ENCODE measurements around the gene LTN1. TPM values are rescaled to one million over a fixed set of nuclear protein-coding genes. Genes with fewer than 3 reads are reported as not detected.

The LTN1 gene
- total and polyA plus RNA-seq, 2 of the 13 experiments (the other 11 are each of a cell fraction or from before 2014, with no cell fraction given), result 6.7 to 24.6 TPM

DNA sequence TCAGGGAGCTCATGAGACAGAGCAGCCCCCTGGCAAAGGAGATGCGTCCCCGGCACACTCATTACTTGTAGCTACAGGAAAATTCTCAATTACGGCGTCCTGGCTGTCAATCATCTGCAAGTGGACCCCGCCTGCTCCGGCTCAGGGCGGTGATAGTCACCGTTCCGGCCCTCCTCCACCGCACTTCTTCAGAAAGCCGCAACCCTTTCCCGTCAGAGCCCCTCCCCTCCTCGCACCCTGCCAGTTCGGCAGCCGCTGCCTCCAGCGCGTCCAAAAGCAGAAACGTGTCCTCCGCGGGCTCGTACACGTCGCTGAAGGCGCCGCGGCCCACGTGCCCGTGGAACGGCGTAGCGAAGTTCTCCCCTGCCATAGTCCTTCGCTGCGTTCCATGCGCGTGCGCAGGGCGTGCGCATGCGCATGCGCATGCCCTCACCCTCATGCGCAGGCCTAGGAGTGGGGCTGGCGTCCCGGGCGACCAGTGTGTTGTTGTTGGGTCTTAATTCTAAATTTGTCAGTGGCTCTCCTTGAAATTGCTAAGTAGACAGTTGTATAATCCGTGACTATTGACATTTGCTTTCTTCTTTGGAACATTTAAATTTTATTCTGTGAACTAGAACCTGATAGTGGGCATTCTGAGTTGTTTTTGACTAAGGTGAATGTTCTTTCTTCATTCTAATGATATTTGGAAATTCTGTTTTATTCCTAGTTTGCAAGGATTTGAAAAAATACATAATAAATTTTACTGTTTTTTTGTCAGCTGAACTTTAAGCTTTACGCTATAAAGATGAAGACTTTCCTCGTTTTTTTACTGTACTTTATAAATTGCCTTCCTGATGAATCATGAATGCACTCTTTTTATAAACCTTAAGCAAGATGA, 107.5 kb downstream of the LTN1 start (continued):
- peak; percentile 96 for TF ChIP-seq ZBTB7A (CRISPR knock-in tag; IDR thresholded peaks at IDR 0.05)
- TF ChIP-seq TEAD2 (CRISPR knock-in tag; IDR thresholded peaks at IDR 0.05), result peak; percentile 99
- TF ChIP-seq ZNF282 (IDR thresholded peaks at IDR 0.05; ENCODE audit: partially characterized antibody), result no peak
- no peak for TF ChIP-seq MAFG (CRISPR knock-in tag; IDR thresholded peaks at IDR 0.05)
- peak; percentile 95; the same call in 1 of the 2 replicates for TF ChIP-seq SAFB2 (CRISPR knock-in tag; IDR thresholded peaks at IDR 0.05; ENCODE audit: borderline replicate concordance, low read depth)
- peak; percentile 71 for TF ChIP-seq SIX4 (CRISPR knock-in tag; IDR thresholded peaks at IDR 0.05)
- no peak for TF ChIP-seq STAT6 (CRISPR knock-in tag; IDR thresholded peaks at IDR 0.05; ENCODE audit: borderline replicate concordance)
- peak; percentile 99 for TF ChIP-seq ZMAT3 (CRISPR knock-in tag; conservative IDR thresholded peaks at IDR 0.05)
- TF ChIP-seq, protein P1, sequence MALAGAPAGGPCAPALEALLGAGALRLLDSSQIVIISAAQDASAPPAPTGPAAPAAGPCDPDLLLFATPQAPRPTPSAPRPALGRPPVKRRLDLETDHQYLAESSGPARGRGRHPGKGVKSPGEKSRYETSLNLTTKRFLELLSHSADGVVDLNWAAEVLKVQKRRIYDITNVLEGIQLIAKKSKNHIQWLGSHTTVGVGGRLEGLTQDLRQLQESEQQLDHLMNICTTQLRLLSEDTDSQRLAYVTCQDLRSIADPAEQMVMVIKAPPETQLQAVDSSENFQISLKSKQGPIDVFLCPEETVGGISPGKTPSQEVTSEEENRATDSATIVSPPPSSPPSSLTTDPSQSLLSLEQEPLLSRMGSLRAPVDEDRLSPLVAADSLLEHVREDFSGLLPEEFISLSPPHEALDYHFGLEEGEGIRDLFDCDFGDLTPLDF (CRISPR knock-in tag; IDR thresholded peaks at IDR 0.05), result no peak
- TF ChIP-seq ELF4 (CRISPR knock-in tag; IDR thresholded peaks at IDR 0.05; ENCODE audit: borderline replicate concordance), result peak; percentile 70; the same call in 1 of the 2 replicates
- TF ChIP-seq ZBTB33 (CRISPR knock-in tag; IDR thresholded peaks at IDR 0.05), result peak; percentile 67; the same call in 1 of the 2 replicates
- 0 out of 2 replicates have a peak, but pooled peaks have one; percentile 54 for TF ChIP-seq ZNF569 (CRISPR knock-in tag; IDR thresholded peaks at IDR 0.05; ENCODE audit: borderline replicate concordance)
- TF ChIP-seq TCF7L2 (IDR thresholded peaks at IDR 0.05; ENCODE audit: low read depth, low read length), result no peak
- TF ChIP-seq DMTF1 (CRISPR knock-in tag; IDR thresholded peaks at IDR 0.05), result peak; percentile 92; the same call in 1 of the 2 replicates
- peak; percentile 91 for TF ChIP-seq ZNF414 (CRISPR knock-in tag; IDR thresholded peaks at IDR 0.05)
- 0 out of 2 replicates have a peak, but pooled peaks have one; percentile 83 for TF ChIP-seq ZNF34 (CRISPR knock-in tag; IDR thresholded peaks at IDR 0.05; ENCODE audit: borderline replicate concordance)
- TF ChIP-seq, protein P2, sequence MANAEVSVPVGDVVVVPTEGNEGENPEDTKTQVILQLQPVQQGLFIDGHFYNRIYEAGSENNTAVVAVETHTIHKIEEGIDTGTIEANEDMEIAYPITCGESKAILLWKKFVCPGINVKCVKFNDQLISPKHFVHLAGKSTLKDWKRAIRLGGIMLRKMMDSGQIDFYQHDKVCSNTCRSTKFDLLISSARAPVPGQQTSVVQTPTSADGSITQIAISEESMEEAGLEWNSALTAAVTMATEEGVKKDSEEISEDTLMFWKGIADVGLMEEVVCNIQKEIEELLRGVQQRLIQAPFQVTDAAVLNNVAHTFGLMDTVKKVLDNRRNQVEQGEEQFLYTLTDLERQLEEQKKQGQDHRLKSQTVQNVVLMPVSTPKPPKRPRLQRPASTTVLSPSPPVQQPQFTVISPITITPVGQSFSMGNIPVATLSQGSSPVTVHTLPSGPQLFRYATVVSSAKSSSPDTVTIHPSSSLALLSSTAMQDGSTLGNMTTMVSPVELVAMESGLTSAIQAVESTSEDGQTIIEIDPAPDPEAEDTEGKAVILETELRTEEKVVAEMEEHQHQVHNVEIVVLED (CRISPR knock-in tag; IDR thresholded peaks at IDR 0.05; ENCODE audit: borderline replicate concordance), result peak; percentile 89

Measured in HepG2 (cell line).